IMR-90 (cell line): ENCODE data around the gene SLC2A1. TPM values are rescaled to one million over a fixed set of nuclear protein-coding genes. Genes with fewer than 3 reads are reported as not detected.

Source experiments
- ATAC-seq: fragments of 200-7000 bp; cut with Tn5 transposase; 2 replicates; pipeline ENCODE4 v1.9.1; 2020; ENCODE audit warnings: low read depth, mild to moderate bottlenecking, moderate library complexity
- BruUV-seq: library from RNA; stranded (reverse); fragments of 400-500 nt; replicated peaks from 2 replicates; lab custom pipeline; 2021; lab: Mats Ljungman, UMichigan
- CTCF ChIA-PET: fragments of 300-600 bp; formaldehyde crosslinking; extraction: SDS; loops from one replicate; lab custom pipeline; 2021; ENCODE audit warnings: antibody characterized with exemption; lab: Yijun Ruan, JAX
- POLR2A ChIA-PET: fragments of 300-600 bp; sonication (Branson Sonifier 250); formaldehyde crosslinking; loops from one replicate; lab custom pipeline; 2022; ENCODE audit warnings: antibody characterized with exemption; ENCODE audit not compliant: unreplicated experiment; lab: Charles Lee
- DNase-seq: peaks from one replicate; pipeline ENCODE4 v3.0.0; 2013
- H2AFZ ChIP-seq: replicated peaks from 2 replicates; pipeline ENCODE3; 2013; ENCODE audit warnings: low read length, mild to moderate bottlenecking; ENCODE audit not compliant: poor library complexity
- H2AK5ac ChIP-seq: 2 replicates; pipeline ENCODE4 v1.6.1; 2013; ENCODE audit warnings: low read depth, low read length, inconsistent platforms
- H2AK9ac ChIP-seq: replicated peaks from 2 replicates; pipeline ENCODE3; 2013; ENCODE audit warnings: mild to moderate bottlenecking, low read depth, low read length, moderate library complexity; ENCODE audit not compliant: poor library complexity
- H2BK120ac ChIP-seq: 2 replicates; pipeline ENCODE4 v1.6.1; 2013; ENCODE audit warnings: low read depth, low read length, inconsistent platforms
- H2BK15ac ChIP-seq: 3 replicates; pipeline ENCODE4 v1.6.1; 2013; ENCODE audit warnings: low read depth, low read length, inconsistent platforms
- H2BK20ac ChIP-seq: 2 replicates; pipeline ENCODE4 v1.6.1; 2013; ENCODE audit warnings: low read depth, mild to moderate bottlenecking, inconsistent platforms, low read length, moderate library complexity
- H2BK5ac ChIP-seq: 2 replicates; pipeline ENCODE4 v1.6.1; 2013; ENCODE audit warnings: mild to moderate bottlenecking, low read depth, low read length, inconsistent platforms; ENCODE audit not compliant: poor library complexity, severe bottlenecking
- H3K14ac ChIP-seq: replicated peaks from 2 replicates; pipeline ENCODE4 v1.6.1; 2013; ENCODE audit warnings: low read depth, low read length, inconsistent platforms
- H3K18ac ChIP-seq: 2 replicates; pipeline ENCODE4 v1.6.1; 2013; ENCODE audit warnings: low read depth, low read length, control low read depth
- H3K23ac ChIP-seq: 2 replicates; pipeline ENCODE4 v1.6.1; 2013; ENCODE audit warnings: low read depth, low read length, inconsistent platforms
- H3K27ac ChIP-seq: 2 replicates; pipeline ENCODE4 v1.5.1; 2013; ENCODE audit warnings: mild to moderate bottlenecking, control low read depth, low read length; ENCODE audit not compliant: insufficient read depth
- H3K27me3 ChIP-seq: 2 replicates; pipeline ENCODE4 v1.6.1; 2013; ENCODE audit warnings: low read length; ENCODE audit not compliant: control insufficient read depth, insufficient read depth
- H3K36me3 ChIP-seq: 2 replicates; pipeline ENCODE4 v1.6.1; 2013; ENCODE audit warnings: low read length, mixed read lengths; ENCODE audit not compliant: control insufficient read depth, insufficient read depth
- H3K4ac ChIP-seq: 2 replicates; pipeline ENCODE4 v1.6.1; 2013; ENCODE audit warnings: low read depth, low read length, inconsistent platforms
- H3K4me1 ChIP-seq: 2 replicates; pipeline ENCODE4 v1.6.1; 2013; ENCODE audit warnings: low read length, mixed read lengths; ENCODE audit not compliant: control insufficient read depth, insufficient read depth
- H3K4me2 ChIP-seq: 2 replicates; pipeline ENCODE4 v1.6.1; 2013; ENCODE audit warnings: low read depth, mild to moderate bottlenecking, control low read depth, low read length, moderate library complexity
- H3K4me3 ChIP-seq: 2 replicates; pipeline ENCODE4 v1.5.1; 2013; ENCODE audit warnings: low read depth, mild to moderate bottlenecking, control low read depth, low read length, moderate library complexity; ENCODE audit not compliant: insufficient read depth
- H3K56ac ChIP-seq: 2 replicates; pipeline ENCODE4 v1.6.1; 2013; ENCODE audit warnings: low read length, inconsistent platforms; ENCODE audit not compliant: insufficient read depth; ENCODE audit errors: extremely low read depth
- H3K79me1 ChIP-seq, 2 experiments: 2 replicates each; pipeline ENCODE4 v1.6.1; 2013; ENCODE audit warnings: low read length in 2 of 2, inconsistent platforms in 1 of 2, low read depth in 1 of 2
- H3K9ac ChIP-seq: 2 replicates; pipeline ENCODE4 v1.6.1; 2013; ENCODE audit warnings: low read depth, low read length, control low read depth
- H3K9me1 ChIP-seq: 2 replicates; pipeline ENCODE4 v1.6.1; 2013; ENCODE audit warnings: low read length, inconsistent platforms; ENCODE audit not compliant: insufficient read depth
- H3K9me3 ChIP-seq: 2 replicates; pipeline ENCODE4 v1.6.1; 2013; ENCODE audit warnings: low read length; ENCODE audit not compliant: control insufficient read depth, insufficient read depth
- H4K20me1 ChIP-seq: 2 replicates; pipeline ENCODE4 v1.6.1; 2013; ENCODE audit warnings: low read length, inconsistent platforms; ENCODE audit not compliant: insufficient read depth
- H4K5ac ChIP-seq: 2 replicates; pipeline ENCODE4 v1.6.1; 2013; ENCODE audit warnings: mild to moderate bottlenecking, low read depth, low read length, control low read depth
- H4K8ac ChIP-seq, 2 experiments: 2 replicates each; pipeline ENCODE4 v1.6.1; 2013; ENCODE audit warnings: low read depth in 2 of 2, low read length in 2 of 2, control low read depth in 1 of 2, inconsistent platforms in 1 of 2
- H4K91ac ChIP-seq: 2 replicates; pipeline ENCODE4 v1.6.1; 2013; ENCODE audit warnings: low read depth, low read length, inconsistent platforms; ENCODE audit not compliant: insufficient read depth
- CHD1 ChIP-seq: IDR thresholded peaks from 2 replicates; pipeline ENCODE4 v1.6.1; 2012; ENCODE audit warnings: low read depth, low read length, improper control_type of control experiment
- FOS ChIP-seq: fragments of 150-350 bp; IDR thresholded peaks from 2 replicates; pipeline ENCODE4 v1.6.1; 2016; ENCODE audit warnings: low read depth, low read length
- MAZ ChIP-seq: IDR thresholded peaks from 2 replicates; pipeline ENCODE4 v1.6.1; 2012; ENCODE audit warnings: low read depth, mild to moderate bottlenecking, low read length, improper control_type of control experiment, moderate library complexity, borderline replicate concordance
- NFE2L2 ChIP-seq: fragments of 150-350 bp; IDR thresholded peaks from 2 replicates; pipeline ENCODE4 v1.6.1; 2016; ENCODE audit warnings: low read depth, mild to moderate bottlenecking, low read length
- RFX5 ChIP-seq: IDR thresholded peaks from 2 replicates; pipeline ENCODE4 v1.8.0; 2012; ENCODE audit warnings: low read depth, mild to moderate bottlenecking, low read length, moderate library complexity
- WGBS, 2 experiments: methylation state at CpG; one replicate each; pipeline versions ENCODE4 v1.1.5 to v1.1.7; 2013; ENCODE audit warnings: missing lambda C conversion rate in 2 of 2; ENCODE audit not compliant: insufficient read length in 1 of 2; ENCODE audit errors: extremely low coverage in 2 of 2; 5-methylcytosine and 5-hydroxymethylcytosine counted together
- dilution Hi-C: fragments of 300-500 bp; cut with HindIII; formaldehyde crosslinking; loops from one replicate; pipeline ENCODE4 v1.14.3; 2018; ENCODE audit warnings: low sequenced_read_pairs; ENCODE audit not compliant: unreplicated experiment
- in situ Hi-C: fragments of 300-500 bp; cut with MboI; formaldehyde crosslinking; loops from 3 replicates; pipeline ENCODE4 v1.14.3; 2019; ENCODE audit warnings: low sequenced_read_pairs, inconsistent platforms, mixed read lengths
- intact Hi-C: fragments of 100-400 bp; cut with micrococcal nuclease; formaldehyde crosslinking; loops from 2 replicates; pipeline ENCODE4 v1.10.0; 2022
- polyA plus RNA-seq, 3 experiments: library from polyadenylated mRNA; depleted of rRNA; stranded (reverse); fragments of >200 nt; gene quantifications; 2 replicates each; pipeline ENCODE4 v1.2.3, GENCODE V29; 2012; ENCODE audit warnings: low replicate concordance in 1 of 3
- total RNA-seq: library from RNA; depleted of rRNA; stranded (reverse); fragments of >200 nt; gene quantifications from 2 replicates; pipeline ENCODE4 v1.2.3, GENCODE V29; 2012
- TF ChIP-seq, protein P1 (sequence below): conservative IDR thresholded peaks from 2 replicates; pipeline ENCODE4 v1.5.1; 2012; ENCODE audit warnings: mild to moderate bottlenecking, low read depth, low read length, improper control_type of control experiment
- TF ChIP-seq, protein P2 (sequence below): fragments of 150-350 bp; IDR thresholded peaks from 2 replicates; pipeline ENCODE4 v1.6.1; 2017; ENCODE audit warnings: mild to moderate bottlenecking, antibody characterized with exemption, low read length, low read depth

SLC2A1 gene
- total and polyA plus RNA-seq, 2 of the 4 experiments (the other 2 are of a cell fraction): 200 to 395 TPM

DNA sequence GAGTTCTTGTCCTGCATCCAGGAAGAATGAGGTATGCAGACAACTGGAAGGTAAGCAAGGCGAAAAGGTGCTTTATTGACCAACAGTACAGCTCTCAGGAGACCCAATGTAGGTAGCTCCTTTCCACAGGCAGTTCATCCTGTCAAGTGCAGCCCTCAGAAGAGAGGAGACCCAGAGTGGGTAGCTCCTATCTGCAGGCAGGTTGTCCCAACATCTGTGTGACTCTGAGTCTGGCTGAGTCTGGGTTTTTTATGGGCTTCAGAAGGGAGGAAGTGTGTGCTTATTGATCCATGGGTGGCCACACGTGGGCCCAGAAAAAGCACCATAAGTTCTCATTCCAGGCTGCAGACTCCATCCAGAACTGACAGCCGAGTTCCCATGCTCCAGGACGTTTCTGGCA lies 78.3 kb downstream of the SLC2A1 start:
- Histone ChIP-seq H4K20me1 (no peaks in the 10 kb centered on the region), H3K79me1 (no peaks in the 10 kb centered on the region), H3K56ac (no peak overlapping the region), H2AK9ac (no peak overlapping the region), H3K27me3 (peaks cover 14% of the 10 kb centered on the region), H3K14ac (no peak overlapping the region), H2AFZ (no peak overlapping the region), H4K91ac (no peak overlapping the region), H2BK5ac (no peak overlapping the region), H3K9me3 (peaks cover 4% of the 10 kb centered on the region), H3K9ac (no peak overlapping the region), H2BK15ac (no peak overlapping the region), H3K36me3 (no peaks in the 10 kb centered on the region), H2BK120ac (no peak overlapping the region), H2BK20ac (no peak overlapping the region), H3K9me1 (no peaks in the 10 kb centered on the region), H4K8ac (no peak overlapping the region), H3K4me1 (no peaks in the 10 kb centered on the region), H3K23ac (no peak overlapping the region), H3K27ac (no peak overlapping the region), H3K4me3 (no peak overlapping the region), H3K18ac (no peak overlapping the region), H2AK5ac (no peak overlapping the region), H3K4me2 (no peak overlapping the region), H3K4ac (no peak overlapping the region), H4K5ac (no peak overlapping the region)
- in situ Hi-C loops: no loop called here
- POLR2A ChIA-PET: no interaction called here
- TF ChIP-seq CHD1 (no peak), RFX5 (no peak), FOS (no peak), NFE2L2 (no peak), MAZ (no peak)
- TF ChIP-seq, protein P1, sequence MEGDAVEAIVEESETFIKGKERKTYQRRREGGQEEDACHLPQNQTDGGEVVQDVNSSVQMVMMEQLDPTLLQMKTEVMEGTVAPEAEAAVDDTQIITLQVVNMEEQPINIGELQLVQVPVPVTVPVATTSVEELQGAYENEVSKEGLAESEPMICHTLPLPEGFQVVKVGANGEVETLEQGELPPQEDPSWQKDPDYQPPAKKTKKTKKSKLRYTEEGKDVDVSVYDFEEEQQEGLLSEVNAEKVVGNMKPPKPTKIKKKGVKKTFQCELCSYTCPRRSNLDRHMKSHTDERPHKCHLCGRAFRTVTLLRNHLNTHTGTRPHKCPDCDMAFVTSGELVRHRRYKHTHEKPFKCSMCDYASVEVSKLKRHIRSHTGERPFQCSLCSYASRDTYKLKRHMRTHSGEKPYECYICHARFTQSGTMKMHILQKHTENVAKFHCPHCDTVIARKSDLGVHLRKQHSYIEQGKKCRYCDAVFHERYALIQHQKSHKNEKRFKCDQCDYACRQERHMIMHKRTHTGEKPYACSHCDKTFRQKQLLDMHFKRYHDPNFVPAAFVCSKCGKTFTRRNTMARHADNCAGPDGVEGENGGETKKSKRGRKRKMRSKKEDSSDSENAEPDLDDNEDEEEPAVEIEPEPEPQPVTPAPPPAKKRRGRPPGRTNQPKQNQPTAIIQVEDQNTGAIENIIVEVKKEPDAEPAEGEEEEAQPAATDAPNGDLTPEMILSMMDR: no peak
- TF ChIP-seq, protein P2, sequence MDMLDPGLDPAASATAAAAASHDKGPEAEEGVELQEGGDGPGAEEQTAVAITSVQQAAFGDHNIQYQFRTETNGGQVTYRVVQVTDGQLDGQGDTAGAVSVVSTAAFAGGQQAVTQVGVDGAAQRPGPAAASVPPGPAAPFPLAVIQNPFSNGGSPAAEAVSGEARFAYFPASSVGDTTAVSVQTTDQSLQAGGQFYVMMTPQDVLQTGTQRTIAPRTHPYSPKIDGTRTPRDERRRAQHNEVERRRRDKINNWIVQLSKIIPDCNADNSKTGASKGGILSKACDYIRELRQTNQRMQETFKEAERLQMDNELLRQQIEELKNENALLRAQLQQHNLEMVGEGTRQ: no peak
- BruUV-seq: no TSS peak
- DNase-seq (no peak), ATAC-seq (no peak)
- WGBS, 2 experiments: 39% methylated on average over 3 of the region's 4 CpGs; no CpG with 5 or more reads in 1 of the 2 experiments
- dilution Hi-C loops: no loop called here
- intact Hi-C loops: no loop called here
- CTCF ChIA-PET: no interaction called here
